GM06990 (cell line): ENCODE measurements around the gene AFF1.
"Not testable (repeated sequence)": the region's sequence is repeated elsewhere in the genome, so short reads cannot be mapped to it uniquely, and the experiment has no call there.

ENCODE experiments used
- DNase-seq: peaks from one replicate; pipeline ENCODE4 v3.0.0-alpha.2; 2011; ENCODE audit not compliant: insufficient read length; ENCODE audit errors: extremely low read depth
- H3K27me3 ChIP-seq: replicated peaks from 2 replicates; pipeline ENCODE4 v1.6.0; 2011; ENCODE audit warnings: low read length; ENCODE audit not compliant: control insufficient read depth, insufficient read depth
- H3K36me3 ChIP-seq: 2 replicates; pipeline ENCODE4 v1.5.1; 2011; ENCODE audit warnings: low read length; ENCODE audit not compliant: control insufficient read depth, insufficient read depth
- H3K4me3 ChIP-seq: replicated peaks from 2 replicates; pipeline ENCODE4 v1.5.1; 2011; ENCODE audit warnings: low read depth, mild to moderate bottlenecking, control low read depth, low read length
- TF ChIP-seq, protein P1 (sequence below): IDR thresholded peaks from 2 replicates; pipeline ENCODE4 v1.5.1; 2011; ENCODE audit warnings: low read length, control low read depth, mild to moderate bottlenecking, inconsistent platforms; ENCODE audit not compliant: insufficient read depth, poor library complexity, severe bottlenecking

Gene AFF1

DNA sequence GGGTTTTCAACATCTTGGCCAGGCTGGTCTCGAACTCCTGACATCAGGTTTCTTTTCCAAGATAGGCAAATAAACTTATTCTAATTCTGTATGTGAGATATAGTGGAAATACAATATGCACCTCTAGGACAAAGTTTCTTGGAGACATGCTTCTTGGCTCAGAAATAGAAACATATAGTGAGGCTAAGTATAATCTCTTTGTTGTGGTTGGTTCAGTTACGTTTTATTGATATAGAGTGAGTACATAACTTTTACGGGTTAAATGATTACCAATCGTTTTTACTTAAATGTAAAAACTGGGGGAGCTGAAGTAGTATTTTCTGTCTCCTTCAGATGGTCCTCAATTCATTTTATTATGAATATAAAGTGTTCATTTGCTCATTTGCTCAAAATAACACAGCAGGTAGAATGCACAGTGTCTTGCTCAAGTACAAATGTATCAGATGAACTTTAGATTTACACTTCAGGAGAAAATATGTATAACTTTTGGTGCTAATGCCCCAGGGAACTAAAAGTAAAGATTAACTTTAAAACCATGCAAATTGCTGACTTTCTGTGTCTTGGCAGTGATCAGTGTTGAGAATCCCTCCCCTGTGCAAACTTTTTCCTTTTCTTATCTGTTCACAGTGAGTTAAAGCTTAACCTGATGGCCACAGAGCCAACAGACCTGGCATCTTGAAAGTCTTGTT, 77.6 kb downstream of the AFF1 start:
- DNase-seq = no peak
- Histone ChIP-seq H3K4me3 (no peak overlapping the region), H3K36me3 (no peaks in the 10 kb centered on the region), H3K27me3 (no peaks in the 10 kb centered on the region)
- TF ChIP-seq, protein P1, sequence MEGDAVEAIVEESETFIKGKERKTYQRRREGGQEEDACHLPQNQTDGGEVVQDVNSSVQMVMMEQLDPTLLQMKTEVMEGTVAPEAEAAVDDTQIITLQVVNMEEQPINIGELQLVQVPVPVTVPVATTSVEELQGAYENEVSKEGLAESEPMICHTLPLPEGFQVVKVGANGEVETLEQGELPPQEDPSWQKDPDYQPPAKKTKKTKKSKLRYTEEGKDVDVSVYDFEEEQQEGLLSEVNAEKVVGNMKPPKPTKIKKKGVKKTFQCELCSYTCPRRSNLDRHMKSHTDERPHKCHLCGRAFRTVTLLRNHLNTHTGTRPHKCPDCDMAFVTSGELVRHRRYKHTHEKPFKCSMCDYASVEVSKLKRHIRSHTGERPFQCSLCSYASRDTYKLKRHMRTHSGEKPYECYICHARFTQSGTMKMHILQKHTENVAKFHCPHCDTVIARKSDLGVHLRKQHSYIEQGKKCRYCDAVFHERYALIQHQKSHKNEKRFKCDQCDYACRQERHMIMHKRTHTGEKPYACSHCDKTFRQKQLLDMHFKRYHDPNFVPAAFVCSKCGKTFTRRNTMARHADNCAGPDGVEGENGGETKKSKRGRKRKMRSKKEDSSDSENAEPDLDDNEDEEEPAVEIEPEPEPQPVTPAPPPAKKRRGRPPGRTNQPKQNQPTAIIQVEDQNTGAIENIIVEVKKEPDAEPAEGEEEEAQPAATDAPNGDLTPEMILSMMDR = no peak

GRCh38 chr4:87012954-87013308, 78.1 kb downstream of the AFF1 start:
- not testable (repeated sequence) for H3K36me3 ChIP-seq, H3K27me3 ChIP-seq, DNase-seq, H3K4me3 ChIP-seq

- no peak overlapping the region for H3K4me3 ChIP-seq
- TF ChIP-seq, protein P1 = no peak
- H3K36me3 ChIP-seq = no peaks in the 10 kb centered on the region
- no peaks in the 10 kb centered on the region for H3K27me3 ChIP-seq
- DNase-seq = no peak
Measured at GRCh38 chr4:87014284-87014782, 79.5 kb downstream of the AFF1 start.

- TF ChIP-seq, protein P1 = no peak
- no peak overlapping the region for H3K4me3 ChIP-seq
- DNase-seq = no peak
- H3K27me3 ChIP-seq = no peaks in the 10 kb centered on the region
- H3K36me3 ChIP-seq = no peaks in the 10 kb centered on the region
Measured at GRCh38 chr4:87015416-87015815, 80.6 kb downstream of the AFF1 start.

DNA sequence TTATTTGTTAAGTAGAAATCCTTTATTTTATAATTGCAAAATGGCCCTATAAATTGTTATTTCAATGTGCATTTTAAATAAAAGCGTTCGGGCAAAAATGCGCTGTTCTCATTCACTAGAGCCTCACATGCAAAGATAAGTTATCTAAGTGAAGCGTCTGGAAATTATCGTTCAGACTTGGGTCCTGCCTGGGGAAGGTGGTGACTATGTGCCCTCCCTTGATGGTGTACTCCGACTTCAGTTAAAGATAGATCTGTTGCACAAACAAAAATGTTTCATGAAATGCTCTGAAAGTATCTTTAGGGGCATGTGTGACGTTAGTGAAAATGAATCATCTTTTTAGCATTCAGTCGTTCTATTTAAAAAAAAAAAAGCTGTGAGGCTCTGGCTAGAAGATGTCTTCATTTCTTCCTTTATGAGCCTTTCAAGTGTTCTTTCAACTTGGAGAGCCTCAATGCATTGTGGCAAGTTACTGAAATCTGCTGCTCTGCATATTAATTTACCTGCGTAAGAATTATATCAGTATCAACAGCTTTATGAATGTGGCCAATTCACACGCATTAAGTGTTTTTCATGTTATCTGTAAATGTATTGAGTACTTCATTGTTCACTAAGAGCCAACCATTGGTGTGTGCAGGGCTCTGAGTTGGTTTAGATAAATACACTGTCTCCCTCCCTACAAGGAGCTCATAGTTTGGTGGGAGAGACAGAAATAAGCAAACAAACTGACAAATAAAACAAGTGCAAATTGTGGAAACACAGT, 83.0 kb downstream of the AFF1 start:
- H3K27me3 ChIP-seq = no peaks in the 10 kb centered on the region
- no peak overlapping the region for H3K4me3 ChIP-seq
- no peaks in the 10 kb centered on the region for H3K36me3 ChIP-seq
- no peak for DNase-seq
- TF ChIP-seq, protein P1 = no peak

GRCh38 chr4:87018753-87019152, 83.9 kb downstream of the AFF1 start:
- Histone ChIP-seq H3K36me3 (no peaks in the 10 kb centered on the region), H3K4me3 (no peak overlapping the region), H3K27me3 (no peaks in the 10 kb centered on the region)
- no peak for DNase-seq
- TF ChIP-seq, protein P1 = no peak
